ENCODE results near the gene FUOM. TPM values are rescaled to one million over a fixed set of nuclear protein-coding genes. Genes with fewer than 3 reads are reported as not detected.

Gene FUOM
- total and polyA plus RNA-seq, 2 of the 4 experiments (the other 2 are of a cell fraction), result 26.3 to 52.8 TPM

GRCh38 chr10:133378251-133379096, 20.7 kb upstream of the FUOM start:
- no peaks in the 10 kb centered on the region for H3K9me3 ChIP-seq (ENCODE audit: control insufficient read depth, insufficient read depth, low read length)
- H3K4ac ChIP-seq (ENCODE audit: low read depth, low read length), result peak overlapping the region; percentile 47
- H3K27me3 ChIP-seq (ENCODE audit: control insufficient read depth, insufficient read depth, low read length), result no peaks in the 10 kb centered on the region
- 0% methylated on average over 30 of the region's 90 CpGs; no CpG with 5 or more reads in 1 of the 2 experiments for WGBS, 2 experiments (ENCODE audit: extremely low coverage in 2 of 2, insufficient read length in 1 of 2)
- peak overlapping the region; percentile 50 for H4K5ac ChIP-seq (ENCODE audit: low read depth, low read length)
- peaks cover 5% of the 10 kb centered on the region for H3K4me1 ChIP-seq (ENCODE audit: control insufficient read depth, insufficient read depth, low read length)
- H3K14ac ChIP-seq (replicated peaks; ENCODE audit: low read depth, low read length), result peak overlapping the region; percentile 31; the same call in 1 of the 2 replicates
- H3K4me2 ChIP-seq (ENCODE audit: low read depth, low read length), result peak overlapping the region; percentile 87
- peaks cover 2% of the 10 kb centered on the region for H3K36me3 ChIP-seq (ENCODE audit: control insufficient read depth, insufficient read depth, low read length)
- H3K18ac ChIP-seq (ENCODE audit: low read depth, low read length), result no peak overlapping the region
- H2AK5ac ChIP-seq (ENCODE audit: low read depth, low read length), result peak overlapping the region; percentile 18; the same call in 1 of the 2 replicates
- peaks cover 0 to 10% of the 10 kb centered on the region in 2 experiments; a peak in 3 of 4 replicates for H3K79me1 ChIP-seq (ENCODE audit: low read depth in 1 of 2, low read length in 2 of 2)
- POLR2A ChIA-PET (ENCODE audit: unreplicated experiment), result no interaction called here
- CTCF ChIA-PET, result interaction anchor here (0.8 kb wide), 1 partner anchor 49 kb away, joined by 4 read pairs; no protein-coding TSS in a partner anchor
- no peak for TF ChIP-seq CHD1 (IDR thresholded peaks at IDR 0.05; ENCODE audit: low read depth, low read length)
- no peak for TF ChIP-seq BHLHE40 (IDR thresholded peaks at IDR 0.05; ENCODE audit: low read depth, low read length)
- TF ChIP-seq MXI1 (IDR thresholded peaks at IDR 0.05; ENCODE audit: borderline replicate concordance, low read depth, low read length), result no peak
- peak; percentile 71 for ATAC-seq (ENCODE audit: low read depth)
- peak overlapping the region; percentile 76; the same call in 1 of the 2 replicates for H3K23ac ChIP-seq (ENCODE audit: low read depth, low read length)
- H3K27ac ChIP-seq (ENCODE audit: insufficient read depth, low read length), result peak overlapping the region; percentile 33
- H2BK20ac ChIP-seq (ENCODE audit: low read depth, low read length), result no peak overlapping the region
- dilution Hi-C loops (cut with HindIII; ENCODE audit: low sequenced_read_pairs, unreplicated experiment) (no loop called here), intact Hi-C loops (cut with micrococcal nuclease) (loop anchor here (10.0 kb wide), 1 partner anchor 54 kb away; no protein-coding TSS in a partner anchor), in situ Hi-C loops (cut with MboI; ENCODE audit: low sequenced_read_pairs) (no loop called here)
- H4K20me1 ChIP-seq (ENCODE audit: insufficient read depth, low read length), result no peaks in the 10 kb centered on the region
- H4K91ac ChIP-seq (ENCODE audit: insufficient read depth, low read depth, low read length), result 0 out of 2 replicates have a peak overlapping the region, but pooled peaks have one; percentile 45
- no TSS peak for BruUV-seq (replicated peaks)
- H3K4me3 ChIP-seq (ENCODE audit: insufficient read depth, low read depth, low read length), result peak overlapping the region; percentile 72
- H2BK5ac ChIP-seq (ENCODE audit: low read depth, low read length, poor library complexity, severe bottlenecking), result peak overlapping the region; percentile 17
- peak overlapping the region; percentile 60 to 66; a peak in 2 of 4 replicates for H4K8ac ChIP-seq (ENCODE audit: low read depth in 2 of 2, low read length in 2 of 2)
- no peak overlapping the region for H2BK15ac ChIP-seq (ENCODE audit: low read depth, low read length)
- H2BK120ac ChIP-seq (ENCODE audit: low read depth, low read length), result no peak overlapping the region
- peak overlapping the region; percentile 73 for H3K9ac ChIP-seq (ENCODE audit: low read depth, low read length)
- peaks cover 8% of the 10 kb centered on the region; the same call in 1 of the 2 replicates for H3K9me1 ChIP-seq (ENCODE audit: insufficient read depth, low read length)
- peak overlapping the region; percentile 98 for H2AFZ ChIP-seq (replicated peaks; ENCODE audit: low read length, poor library complexity)
- H3K56ac ChIP-seq (ENCODE audit: extremely low read depth, insufficient read depth, low read length), result peak overlapping the region; percentile 35; the same call in 1 of the 2 replicates
- DNase-seq, result peak; percentile 32
- H2AK9ac ChIP-seq (replicated peaks; ENCODE audit: low read depth, low read length, poor library complexity), result peak overlapping the region; percentile 21
